Measurements from ENCODE around the gene PGM5. TPM values are rescaled to one million over a fixed set of nuclear protein-coding genes. Genes with fewer than 3 reads are reported as not detected.

PGM5 gene
- total RNA-seq, 1 donor from 2014 or later, result not detected

GRCh38 chr9:68498816-68499215 is 142.4 kb downstream of the PGM5 start:
- Mint-ChIP-seq H3K9me3 (ENCODE audit: unreplicated experiment) (no peaks in the 10 kb centered on the region), H3K27ac (ENCODE audit: unreplicated experiment) (no peak overlapping the region), H3K4me3 (ENCODE audit: unreplicated experiment) (no peak overlapping the region), H3K4me1 (ENCODE audit: low read depth, unreplicated experiment) (no peaks in the 10 kb centered on the region), H3K27me3 (ENCODE audit: unreplicated experiment) (peaks cover under 1% of the 10 kb centered on the region), H3K36me3 (ENCODE audit: unreplicated experiment) (no peaks in the 10 kb centered on the region)
- TF ChIP-seq CTCF (IDR thresholded peaks at IDR 0.05; ENCODE audit: partially characterized antibody, unreplicated experiment), result no peak
- DNase-seq, result no peak

GRCh38 chr9:68500457-68501381 is 144.3 kb downstream of the PGM5 start:
- H3K27me3 Mint-ChIP-seq (ENCODE audit: unreplicated experiment), result peaks cover 6% of the 10 kb centered on the region
- no peaks in the 10 kb centered on the region for H3K4me1 Mint-ChIP-seq (ENCODE audit: low read depth, unreplicated experiment)
- TF ChIP-seq CTCF (IDR thresholded peaks at IDR 0.05; ENCODE audit: partially characterized antibody, unreplicated experiment), result no peak
- H3K4me3 Mint-ChIP-seq (ENCODE audit: unreplicated experiment), result no peak overlapping the region
- DNase-seq, result no peak
- H3K9me3 Mint-ChIP-seq (ENCODE audit: unreplicated experiment), result peaks cover 2% of the 10 kb centered on the region
- no peaks in the 10 kb centered on the region for H3K36me3 Mint-ChIP-seq (ENCODE audit: unreplicated experiment)
- H3K27ac Mint-ChIP-seq (ENCODE audit: unreplicated experiment), result no peak overlapping the region

DNA sequence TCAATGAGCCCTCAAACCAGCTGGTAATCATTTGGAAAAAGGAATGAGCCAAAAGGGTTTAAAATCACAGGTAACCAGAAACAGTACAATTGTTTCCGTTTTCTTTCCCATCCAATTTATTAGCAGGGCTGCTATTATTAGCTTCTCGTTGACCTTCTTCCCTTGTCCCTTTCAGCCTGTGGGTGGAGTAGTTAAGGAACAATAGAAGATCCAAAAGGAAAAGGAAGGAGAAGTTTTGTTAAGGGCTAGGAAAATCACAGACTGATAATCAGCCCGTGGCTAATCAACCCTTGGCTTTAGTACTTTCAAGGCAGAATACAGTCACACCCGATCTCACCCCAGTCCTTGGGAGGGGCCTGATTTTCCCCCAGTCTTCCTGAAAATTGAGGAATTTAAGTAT is 145.9 kb downstream of the PGM5 start:
- H3K9me3 Mint-ChIP-seq (ENCODE audit: unreplicated experiment), result peaks cover 2% of the 10 kb centered on the region
- H3K4me1 Mint-ChIP-seq (ENCODE audit: low read depth, unreplicated experiment), result no peaks in the 10 kb centered on the region
- no peak for TF ChIP-seq CTCF (IDR thresholded peaks at IDR 0.05; ENCODE audit: partially characterized antibody, unreplicated experiment)
- DNase-seq, result no peak
- no peak overlapping the region for H3K27ac Mint-ChIP-seq (ENCODE audit: unreplicated experiment)
- H3K36me3 Mint-ChIP-seq (ENCODE audit: unreplicated experiment), result no peaks in the 10 kb centered on the region
- no peak overlapping the region for H3K4me3 Mint-ChIP-seq (ENCODE audit: unreplicated experiment)
- H3K27me3 Mint-ChIP-seq (ENCODE audit: unreplicated experiment), result peaks cover 6% of the 10 kb centered on the region

- Mint-ChIP-seq H3K27me3 (ENCODE audit: unreplicated experiment) (peaks cover 7% of the 10 kb centered on the region), H3K9me3 (ENCODE audit: unreplicated experiment) (peaks cover 2% of the 10 kb centered on the region), H3K27ac (ENCODE audit: unreplicated experiment) (no peak overlapping the region), H3K36me3 (ENCODE audit: unreplicated experiment) (no peaks in the 10 kb centered on the region), H3K4me1 (ENCODE audit: low read depth, unreplicated experiment) (no peaks in the 10 kb centered on the region), H3K4me3 (ENCODE audit: unreplicated experiment) (no peak overlapping the region)
- no peak for TF ChIP-seq CTCF (IDR thresholded peaks at IDR 0.05; ENCODE audit: partially characterized antibody, unreplicated experiment)
- no peak for DNase-seq
Observed at GRCh38 chr9:68505681-68506409, 149.4 kb downstream of the PGM5 start.

DNA sequence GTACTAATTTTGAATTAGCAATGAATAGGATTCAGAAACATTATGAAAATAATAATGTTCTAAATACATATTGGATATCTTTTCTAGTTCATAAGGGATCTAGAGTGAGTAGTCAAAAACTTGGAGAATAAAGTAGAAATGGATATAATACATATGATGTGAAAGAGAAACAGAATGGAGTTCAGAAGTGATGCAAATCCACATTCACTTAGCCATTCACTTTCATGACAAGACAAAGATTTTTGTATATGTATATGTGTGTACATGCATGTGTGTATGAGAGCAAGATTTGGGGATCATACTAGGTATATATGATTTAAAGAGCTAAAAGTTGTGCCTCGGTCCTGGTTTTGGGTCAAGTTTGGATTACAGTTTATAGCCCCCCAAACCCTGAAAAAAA is 150.1 kb downstream of the PGM5 start:
- Mint-ChIP-seq H3K36me3 (ENCODE audit: unreplicated experiment) (no peaks in the 10 kb centered on the region), H3K27me3 (ENCODE audit: unreplicated experiment) (peaks cover 8% of the 10 kb centered on the region), H3K27ac (ENCODE audit: unreplicated experiment) (no peak overlapping the region), H3K4me3 (ENCODE audit: unreplicated experiment) (no peak overlapping the region), H3K9me3 (ENCODE audit: unreplicated experiment) (peaks cover 2% of the 10 kb centered on the region), H3K4me1 (ENCODE audit: low read depth, unreplicated experiment) (no peaks in the 10 kb centered on the region)
- no peak for DNase-seq
- TF ChIP-seq CTCF (IDR thresholded peaks at IDR 0.05; ENCODE audit: partially characterized antibody, unreplicated experiment), result no peak

All from glutamatergic neuron (in vitro differentiated cells).